Activated T-helper 1 cell treated with Interleukin-2 at 50 U/mL for 16 hours (primary cell): ENCODE results near the gene SLC5A11.
"Not testable (repeated sequence)": the region's sequence is repeated elsewhere in the genome, so short reads cannot be mapped to it uniquely, and the experiment has no call there.

ENCODE experiments used
- DNase-seq: peaks from one replicate; pipeline ENCODE4 v3.0.0-alpha.2; 2020; ENCODE audit warnings: low read depth

Gene SLC5A11

GRCh38 chr16:24858219-24859041 is 12.7 kb downstream of the SLC5A11 start:
- peak; percentile 13 for DNase-seq

GRCh38 chr16:24861461-24861860 is 15.7 kb downstream of the SLC5A11 start:
- DNase-seq: no peak

- DNase-seq: no peak
Observed at GRCh38 chr16:24863582-24864437, 18.0 kb downstream of the SLC5A11 start.

- no peak for DNase-seq
Observed at GRCh38 chr16:24869033-24869432, 23.3 kb downstream of the SLC5A11 start.

- no peak for DNase-seq
Observed at GRCh38 chr16:24871891-24872290, 26.1 kb downstream of the SLC5A11 start.

- no peak for DNase-seq
Observed at GRCh38 chr16:24873028-24873427, 27.3 kb downstream of the SLC5A11 start.

- DNase-seq: no peak
Observed at GRCh38 chr16:24875466-24875865, 29.7 kb downstream of the SLC5A11 start.

- no peak for DNase-seq
Observed at GRCh38 chr16:24876231-24876630, 30.5 kb downstream of the SLC5A11 start.

GRCh38 chr16:24879684-24880083 is 33.9 kb downstream of the SLC5A11 start:
- DNase-seq: no peak

GRCh38 chr16:24883714-24884151 is 38.0 kb downstream of the SLC5A11 start:
- DNase-seq: no peak

- DNase-seq: no peak
Observed at GRCh38 chr16:24887472-24887871, 41.7 kb downstream of the SLC5A11 start.

GRCh38 chr16:24890746-24891145 is 45.0 kb downstream of the SLC5A11 start:
- no peak for DNase-seq

- DNase-seq: no peak
Observed at GRCh38 chr16:24896439-24896838, 50.7 kb downstream of the SLC5A11 start.

GRCh38 chr16:24897522-24897921 is 51.8 kb downstream of the SLC5A11 start:
- DNase-seq: not testable (repeated sequence)

GRCh38 chr16:24900230-24900629 is 54.5 kb downstream of the SLC5A11 start:
- no peak for DNase-seq

GRCh38 chr16:24906199-24906808 is 60.5 kb downstream of the SLC5A11 start:
- no peak for DNase-seq

- no peak for DNase-seq
Observed at GRCh38 chr16:24906901-24907300, 61.1 kb downstream of the SLC5A11 start.

GRCh38 chr16:24908716-24909115 is 63.0 kb downstream of the SLC5A11 start:
- no peak for DNase-seq

GRCh38 chr16:24909856-24910255 is 64.1 kb downstream of the SLC5A11 start:
- no peak for DNase-seq

- no peak for DNase-seq
Observed at GRCh38 chr16:24915019-24915418, 69.3 kb downstream of the SLC5A11 start.

GRCh38 chr16:24915576-24915975 is 69.8 kb downstream of the SLC5A11 start:
- DNase-seq: no peak

GRCh38 chr16:24917236-24917635 is 71.5 kb downstream of the SLC5A11 start:
- no peak for DNase-seq

GRCh38 chr16:24917891-24918290 is 72.1 kb downstream of the SLC5A11 start:
- no peak for DNase-seq
